NB4 (cell line): Measurements from ENCODE around the gene FTCD.

Experiments used
- DNase-seq: peaks from one replicate; pipeline ENCODE4 v3.0.0; 2010; ENCODE audit warnings: low read depth
- H3K4me3 ChIP-seq: one replicate; pipeline ENCODE4 v1.5.1; 2011; ENCODE audit warnings: mild to moderate bottlenecking, low read depth, low read length, moderate library complexity
- CTCF ChIP-seq: IDR thresholded peaks from one replicate; pipeline ENCODE4 v1.5.1; 2012; ENCODE audit warnings: low read depth, low read length
- MAX ChIP-seq: IDR thresholded peaks from 2 replicates; pipeline ENCODE4 v1.6.1; 2011; ENCODE audit warnings: low read depth, low read length
- MYC ChIP-seq: IDR thresholded peaks from 2 replicates; pipeline ENCODE4 v1.6.1; 2011; ENCODE audit warnings: low read depth, low read length
- POLR2A ChIP-seq: IDR thresholded peaks from 2 replicates; pipeline ENCODE4 v1.6.1; 2011; ENCODE audit warnings: mild to moderate bottlenecking; ENCODE audit not compliant: insufficient read length; ENCODE audit errors: extremely low read depth

FTCD gene

GRCh38 chr21:46119637-46120271 is 35.6 kb downstream of the FTCD start:
- H3K4me3 ChIP-seq = no peak overlapping the region
- TF ChIP-seq MYC = no peak
- TF ChIP-seq MAX = no peak
- no peak for TF ChIP-seq CTCF
- no peak for TF ChIP-seq POLR2A
- DNase-seq = no peak

- no peak for DNase-seq
- H3K4me3 ChIP-seq = no peak overlapping the region
- TF ChIP-seq POLR2A = no peak
- no peak for TF ChIP-seq MYC
Observed at GRCh38 chr21:46119144-46119636, 36.2 kb downstream of the FTCD start.

GRCh38 chr21:46118316-46119143 is 36.8 kb downstream of the FTCD start:
- TF ChIP-seq CTCF (no peak), MAX (no peak), MYC (no peak), POLR2A (no peak)
- no peak for DNase-seq
- H3K4me3 ChIP-seq = no peak overlapping the region

GRCh38 chr21:46117586-46118315 is 37.6 kb downstream of the FTCD start:
- TF ChIP-seq POLR2A (no peak), MAX (no peak), CTCF (no peak), MYC (no peak)
- no peak for DNase-seq
- H3K4me3 ChIP-seq = no peak overlapping the region

- DNase-seq = no peak
- TF ChIP-seq POLR2A = no peak
- TF ChIP-seq CTCF = no peak
- no peak for TF ChIP-seq MYC
- TF ChIP-seq MAX = no peak
- H3K4me3 ChIP-seq = no peak overlapping the region
Observed at GRCh38 chr21:46116776-46117585, 38.4 kb downstream of the FTCD start.
